Ovary (tissue), 3 donors: ENCODE measurements around the gene PHACTR1.

Source experiments
- EP300 ChIP-seq: sonication (generic); formaldehyde crosslinking; IDR thresholded peaks from one replicate; pipeline ENCODE4 v1.6.1; 2017; ENCODE audit warnings: antibody characterized with exemption
- POLR2A ChIP-seq: fragments of 450-650 bp; IDR thresholded peaks from one replicate; pipeline ENCODE4 v1.6.1; 2017; ENCODE audit warnings: antibody characterized with exemption, mild to moderate bottlenecking, moderate library complexity
- TF ChIP-seq, protein P1 (sequence below), 3 donors: fragments of 450-650 bp in 2 of 3; fragments of 200-600 bp in 1 of 3; IDR thresholded peaks; one replicate each; pipeline versions ENCODE4 v1.5.1 to v1.8.0; 2016 to 2022; ENCODE audit warnings: antibody characterized with exemption in 3 of 3, mild to moderate bottlenecking in 1 of 3
- donor health status: DM: no; HTN: no; CAD: no.

DNA sequence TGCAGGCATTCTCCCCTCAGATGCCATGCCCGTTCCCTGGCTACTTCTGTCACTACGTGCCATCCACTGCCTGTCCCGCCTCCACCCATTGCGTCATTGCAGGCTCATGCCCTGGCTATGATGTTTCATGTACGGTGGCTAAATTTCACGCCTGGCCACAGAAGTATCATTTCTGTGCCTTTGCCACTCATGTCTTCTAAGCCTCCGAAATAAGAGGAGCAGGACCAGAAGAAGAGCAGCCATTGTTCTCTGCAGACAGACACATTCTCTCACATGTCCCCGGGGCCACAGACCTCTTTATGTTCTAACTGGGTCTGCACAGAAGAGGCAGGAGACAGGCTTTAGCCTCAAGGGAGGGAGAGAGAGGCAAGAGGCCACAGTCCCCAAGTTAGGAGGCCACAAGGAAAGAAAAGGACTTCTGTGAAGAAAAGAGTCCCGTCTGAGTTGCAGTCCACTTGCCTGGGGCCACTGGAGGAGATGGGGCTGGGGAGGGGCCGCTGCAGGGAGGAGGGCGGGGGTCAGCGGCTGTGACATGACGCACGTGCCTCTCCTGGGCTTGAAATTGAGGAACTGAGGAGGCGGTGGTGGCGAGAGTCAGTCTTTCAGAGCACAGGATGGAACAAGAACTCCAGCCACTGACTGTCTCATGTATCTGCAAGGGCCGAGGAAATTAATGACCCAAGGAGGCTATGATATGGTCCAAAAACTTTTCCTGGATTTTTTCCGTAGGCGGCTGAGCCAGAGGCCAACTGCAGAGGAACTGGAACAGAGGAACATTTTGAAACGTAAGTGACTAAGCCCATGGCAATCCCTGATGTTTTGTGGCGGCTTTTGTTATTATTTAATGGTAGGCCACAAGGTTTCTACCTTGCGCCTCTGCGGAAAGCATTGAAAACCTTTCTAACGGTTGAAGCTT lies 555.8 kb downstream of the PHACTR1 start:
- TF ChIP-seq POLR2A: no peak
- TF ChIP-seq, protein P1, sequence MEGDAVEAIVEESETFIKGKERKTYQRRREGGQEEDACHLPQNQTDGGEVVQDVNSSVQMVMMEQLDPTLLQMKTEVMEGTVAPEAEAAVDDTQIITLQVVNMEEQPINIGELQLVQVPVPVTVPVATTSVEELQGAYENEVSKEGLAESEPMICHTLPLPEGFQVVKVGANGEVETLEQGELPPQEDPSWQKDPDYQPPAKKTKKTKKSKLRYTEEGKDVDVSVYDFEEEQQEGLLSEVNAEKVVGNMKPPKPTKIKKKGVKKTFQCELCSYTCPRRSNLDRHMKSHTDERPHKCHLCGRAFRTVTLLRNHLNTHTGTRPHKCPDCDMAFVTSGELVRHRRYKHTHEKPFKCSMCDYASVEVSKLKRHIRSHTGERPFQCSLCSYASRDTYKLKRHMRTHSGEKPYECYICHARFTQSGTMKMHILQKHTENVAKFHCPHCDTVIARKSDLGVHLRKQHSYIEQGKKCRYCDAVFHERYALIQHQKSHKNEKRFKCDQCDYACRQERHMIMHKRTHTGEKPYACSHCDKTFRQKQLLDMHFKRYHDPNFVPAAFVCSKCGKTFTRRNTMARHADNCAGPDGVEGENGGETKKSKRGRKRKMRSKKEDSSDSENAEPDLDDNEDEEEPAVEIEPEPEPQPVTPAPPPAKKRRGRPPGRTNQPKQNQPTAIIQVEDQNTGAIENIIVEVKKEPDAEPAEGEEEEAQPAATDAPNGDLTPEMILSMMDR (IDR thresholded peaks at IDR 0.05): no peak
- TF ChIP-seq EP300: no peak
